Measurements from ENCODE around the gene CANX. TPM values are rescaled to one million over a fixed set of nuclear protein-coding genes. Genes with fewer than 3 reads are reported as not detected.

The CANX gene
- total and polyA plus RNA-seq, 2 of the 13 experiments (the other 11 are each of a cell fraction or from before 2014, with no cell fraction given), result 477 to 680 TPM

DNA sequence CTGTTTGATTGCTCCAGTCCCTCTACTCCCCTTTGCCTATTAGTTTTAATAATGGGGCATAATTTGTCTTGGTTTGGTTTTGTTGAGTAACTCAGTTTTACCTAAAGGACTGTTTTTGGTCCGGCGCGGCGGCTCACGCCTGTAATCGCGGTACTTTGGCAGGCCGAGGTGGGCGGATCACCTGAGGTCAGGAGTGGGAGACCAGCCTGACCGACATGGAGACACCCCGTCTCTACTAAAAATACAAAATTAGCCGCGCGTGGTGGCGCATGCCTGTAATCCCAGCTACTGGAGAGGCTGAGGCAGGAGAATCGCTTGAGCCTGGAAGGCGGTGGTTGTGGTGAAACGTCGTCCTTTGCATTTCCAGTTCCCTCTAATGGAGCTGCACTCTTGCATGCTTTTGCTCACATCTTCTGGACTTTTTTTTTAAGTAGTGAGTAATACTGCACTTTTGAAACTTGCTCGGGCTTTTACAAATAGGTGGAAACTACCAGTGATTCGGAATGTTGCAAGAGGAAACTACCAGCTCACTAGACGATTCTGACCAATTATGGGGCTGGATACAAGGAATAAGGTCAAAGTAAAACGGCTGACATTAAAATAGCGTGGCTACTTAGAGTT is 33.1 kb downstream of the CANX start (continued):
- TF ChIP-seq, protein P1, sequence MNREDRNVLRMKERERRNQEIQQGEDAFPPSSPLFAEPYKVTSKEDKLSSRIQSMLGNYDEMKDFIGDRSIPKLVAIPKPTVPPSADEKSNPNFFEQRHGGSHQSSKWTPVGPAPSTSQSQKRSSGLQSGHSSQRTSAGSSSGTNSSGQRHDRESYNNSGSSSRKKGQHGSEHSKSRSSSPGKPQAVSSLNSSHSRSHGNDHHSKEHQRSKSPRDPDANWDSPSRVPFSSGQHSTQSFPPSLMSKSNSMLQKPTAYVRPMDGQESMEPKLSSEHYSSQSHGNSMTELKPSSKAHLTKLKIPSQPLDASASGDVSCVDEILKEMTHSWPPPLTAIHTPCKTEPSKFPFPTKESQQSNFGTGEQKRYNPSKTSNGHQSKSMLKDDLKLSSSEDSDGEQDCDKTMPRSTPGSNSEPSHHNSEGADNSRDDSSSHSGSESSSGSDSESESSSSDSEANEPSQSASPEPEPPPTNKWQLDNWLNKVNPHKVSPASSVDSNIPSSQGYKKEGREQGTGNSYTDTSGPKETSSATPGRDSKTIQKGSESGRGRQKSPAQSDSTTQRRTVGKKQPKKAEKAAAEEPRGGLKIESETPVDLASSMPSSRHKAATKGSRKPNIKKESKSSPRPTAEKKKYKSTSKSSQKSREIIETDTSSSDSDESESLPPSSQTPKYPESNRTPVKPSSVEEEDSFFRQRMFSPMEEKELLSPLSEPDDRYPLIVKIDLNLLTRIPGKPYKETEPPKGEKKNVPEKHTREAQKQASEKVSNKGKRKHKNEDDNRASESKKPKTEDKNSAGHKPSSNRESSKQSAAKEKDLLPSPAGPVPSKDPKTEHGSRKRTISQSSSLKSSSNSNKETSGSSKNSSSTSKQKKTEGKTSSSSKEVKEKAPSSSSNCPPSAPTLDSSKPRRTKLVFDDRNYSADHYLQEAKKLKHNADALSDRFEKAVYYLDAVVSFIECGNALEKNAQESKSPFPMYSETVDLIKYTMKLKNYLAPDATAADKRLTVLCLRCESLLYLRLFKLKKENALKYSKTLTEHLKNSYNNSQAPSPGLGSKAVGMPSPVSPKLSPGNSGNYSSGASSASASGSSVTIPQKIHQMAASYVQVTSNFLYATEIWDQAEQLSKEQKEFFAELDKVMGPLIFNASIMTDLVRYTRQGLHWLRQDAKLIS (CRISPR knock-in tag; IDR thresholded peaks at IDR 0.05), result no peak
- TF ChIP-seq, protein P2, sequence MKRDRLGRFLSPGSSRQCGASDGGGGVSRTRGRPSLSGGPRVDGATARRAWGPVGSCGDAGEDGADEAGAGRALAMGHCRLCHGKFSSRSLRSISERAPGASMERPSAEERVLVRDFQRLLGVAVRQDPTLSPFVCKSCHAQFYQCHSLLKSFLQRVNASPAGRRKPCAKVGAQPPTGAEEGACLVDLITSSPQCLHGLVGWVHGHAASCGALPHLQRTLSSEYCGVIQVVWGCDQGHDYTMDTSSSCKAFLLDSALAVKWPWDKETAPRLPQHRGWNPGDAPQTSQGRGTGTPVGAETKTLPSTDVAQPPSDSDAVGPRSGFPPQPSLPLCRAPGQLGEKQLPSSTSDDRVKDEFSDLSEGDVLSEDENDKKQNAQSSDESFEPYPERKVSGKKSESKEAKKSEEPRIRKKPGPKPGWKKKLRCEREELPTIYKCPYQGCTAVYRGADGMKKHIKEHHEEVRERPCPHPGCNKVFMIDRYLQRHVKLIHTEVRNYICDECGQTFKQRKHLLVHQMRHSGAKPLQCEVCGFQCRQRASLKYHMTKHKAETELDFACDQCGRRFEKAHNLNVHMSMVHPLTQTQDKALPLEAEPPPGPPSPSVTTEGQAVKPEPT (CRISPR knock-in tag; IDR thresholded peaks at IDR 0.05; ENCODE audit: low read depth), result no peak
- TF ChIP-seq ZBTB7A (CRISPR knock-in tag; IDR thresholded peaks at IDR 0.05) (no peak), POLR2AphosphoS5 (IDR thresholded peaks at IDR 0.05; ENCODE audit: low read depth, low read length) (peak; percentile 48; the same call in 1 of the 2 replicates), NR2F6 (IDR thresholded peaks at IDR 0.05) (peak; percentile 15; the same call in 1 of the 2 replicates), NR2F6 (CRISPR knock-in tag; IDR thresholded peaks at IDR 0.05) (no peak), ZSCAN12 (CRISPR knock-in tag; IDR thresholded peaks at IDR 0.05) (0 out of 2 replicates have a peak, but pooled peaks have one; percentile 18), RBM22 (optimal IDR thresholded peaks at IDR 0.05; ENCODE audit: low read length) (peak; percentile 92)
- TF ChIP-seq, protein P3, sequence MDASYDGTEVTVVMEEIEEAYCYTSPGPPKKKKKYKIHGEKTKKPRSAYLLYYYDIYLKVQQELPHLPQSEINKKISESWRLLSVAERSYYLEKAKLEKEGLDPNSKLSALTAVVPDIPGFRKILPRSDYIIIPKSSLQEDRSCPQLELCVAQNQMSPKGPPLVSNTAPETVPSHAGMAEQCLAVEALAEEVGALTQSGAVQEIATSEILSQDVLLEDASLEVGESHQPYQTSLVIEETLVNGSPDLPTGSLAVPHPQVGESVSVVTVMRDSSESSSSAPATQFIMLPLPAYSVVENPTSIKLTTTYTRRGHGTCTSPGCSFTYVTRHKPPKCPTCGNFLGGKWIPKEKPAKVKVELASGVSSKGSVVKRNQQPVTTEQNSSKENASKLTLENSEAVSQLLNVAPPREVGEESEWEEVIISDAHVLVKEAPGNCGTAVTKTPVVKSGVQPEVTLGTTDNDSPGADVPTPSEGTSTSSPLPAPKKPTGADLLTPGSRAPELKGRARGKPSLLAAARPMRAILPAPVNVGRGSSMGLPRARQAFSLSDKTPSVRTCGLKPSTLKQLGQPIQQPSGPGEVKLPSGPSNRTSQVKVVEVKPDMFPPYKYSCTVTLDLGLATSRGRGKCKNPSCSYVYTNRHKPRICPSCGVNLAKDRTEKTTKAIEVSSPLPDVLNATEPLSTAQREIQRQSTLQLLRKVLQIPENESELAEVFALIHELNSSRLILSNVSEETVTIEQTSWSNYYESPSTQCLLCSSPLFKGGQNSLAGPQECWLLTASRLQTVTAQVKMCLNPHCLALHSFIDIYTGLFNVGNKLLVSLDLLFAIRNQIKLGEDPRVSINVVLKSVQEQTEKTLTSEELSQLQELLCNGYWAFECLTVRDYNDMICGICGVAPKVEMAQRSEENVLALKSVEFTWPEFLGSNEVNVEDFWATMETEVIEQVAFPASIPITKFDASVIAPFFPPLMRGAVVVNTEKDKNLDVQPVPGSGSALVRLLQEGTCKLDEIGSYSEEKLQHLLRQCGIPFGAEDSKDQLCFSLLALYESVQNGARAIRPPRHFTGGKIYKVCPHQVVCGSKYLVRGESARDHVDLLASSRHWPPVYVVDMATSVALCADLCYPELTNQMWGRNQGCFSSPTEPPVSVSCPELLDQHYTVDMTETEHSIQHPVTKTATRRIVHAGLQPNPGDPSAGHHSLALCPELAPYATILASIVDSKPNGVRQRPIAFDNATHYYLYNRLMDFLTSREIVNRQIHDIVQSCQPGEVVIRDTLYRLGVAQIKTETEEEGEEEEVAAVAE (CRISPR knock-in tag; IDR thresholded peaks at IDR 0.05; ENCODE audit: borderline replicate concordance), result no peak
- TF ChIP-seq, protein P4, sequence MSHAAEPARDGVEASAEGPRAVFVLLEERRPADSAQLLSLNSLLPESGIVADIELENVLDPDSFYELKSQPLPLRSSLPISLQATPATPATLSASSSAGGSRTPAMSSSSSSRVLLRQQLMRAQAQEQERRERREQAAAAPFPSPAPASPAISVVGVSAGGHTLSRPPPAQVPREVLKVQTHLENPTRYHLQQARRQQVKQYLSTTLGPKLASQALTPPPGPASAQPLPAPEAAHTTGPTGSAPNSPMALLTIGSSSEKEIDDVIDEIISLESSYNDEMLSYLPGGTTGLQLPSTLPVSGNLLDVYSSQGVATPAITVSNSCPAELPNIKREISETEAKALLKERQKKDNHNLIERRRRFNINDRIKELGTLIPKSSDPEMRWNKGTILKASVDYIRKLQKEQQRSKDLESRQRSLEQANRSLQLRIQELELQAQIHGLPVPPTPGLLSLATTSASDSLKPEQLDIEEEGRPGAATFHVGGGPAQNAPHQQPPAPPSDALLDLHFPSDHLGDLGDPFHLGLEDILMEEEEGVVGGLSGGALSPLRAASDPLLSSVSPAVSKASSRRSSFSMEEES (CRISPR knock-in tag; IDR thresholded peaks at IDR 0.05), result 0 out of 2 replicates have a peak, but pooled peaks have one; percentile 16

All from HepG2 (cell line).